Astrocyte of the cerebellum (primary cell): ENCODE data around the gene NDRG4.

ENCODE experiments used
- DNase-seq: peaks from one replicate; pipeline ENCODE4 v3.0.0-alpha.2; 2011; ENCODE audit warnings: low read depth
- H3K4me3 ChIP-seq: 2 replicates; pipeline ENCODE4 v1.5.1; 2011; ENCODE audit warnings: mild to moderate bottlenecking, low read depth, low read length, moderate library complexity
- in situ Hi-C: cut with HindIII; loops from 2 replicates; pipeline ENCODE4 v1.10.0; 2017; ENCODE audit warnings: low sequenced_read_pairs
- TF ChIP-seq, protein P1 (sequence below): IDR thresholded peaks from 2 replicates; pipeline ENCODE4 v1.5.1; 2012; ENCODE audit warnings: low read length, low read depth, moderate library complexity, mild to moderate bottlenecking; ENCODE audit errors: missing control alignments

The NDRG4 gene

DNA sequence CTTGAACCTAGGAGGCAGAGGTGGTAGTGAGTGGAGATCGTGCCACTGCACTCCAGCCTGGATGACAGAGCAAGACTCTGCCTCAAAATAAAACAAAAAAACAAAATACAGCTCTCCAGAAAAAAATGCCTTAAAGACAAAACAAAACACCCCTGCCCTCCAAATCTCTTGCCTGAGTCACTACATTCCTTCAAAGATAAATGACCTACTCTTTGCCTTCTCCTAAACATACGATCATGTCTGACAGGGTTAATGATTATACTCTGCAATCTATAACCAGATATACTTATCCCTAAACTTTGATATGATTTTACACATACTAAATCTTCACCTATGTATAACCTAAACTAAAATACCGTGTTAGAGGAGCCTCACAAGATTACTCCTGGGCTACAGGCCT, 13.9 kb downstream of the NDRG4 start:
- TF ChIP-seq, protein P1, sequence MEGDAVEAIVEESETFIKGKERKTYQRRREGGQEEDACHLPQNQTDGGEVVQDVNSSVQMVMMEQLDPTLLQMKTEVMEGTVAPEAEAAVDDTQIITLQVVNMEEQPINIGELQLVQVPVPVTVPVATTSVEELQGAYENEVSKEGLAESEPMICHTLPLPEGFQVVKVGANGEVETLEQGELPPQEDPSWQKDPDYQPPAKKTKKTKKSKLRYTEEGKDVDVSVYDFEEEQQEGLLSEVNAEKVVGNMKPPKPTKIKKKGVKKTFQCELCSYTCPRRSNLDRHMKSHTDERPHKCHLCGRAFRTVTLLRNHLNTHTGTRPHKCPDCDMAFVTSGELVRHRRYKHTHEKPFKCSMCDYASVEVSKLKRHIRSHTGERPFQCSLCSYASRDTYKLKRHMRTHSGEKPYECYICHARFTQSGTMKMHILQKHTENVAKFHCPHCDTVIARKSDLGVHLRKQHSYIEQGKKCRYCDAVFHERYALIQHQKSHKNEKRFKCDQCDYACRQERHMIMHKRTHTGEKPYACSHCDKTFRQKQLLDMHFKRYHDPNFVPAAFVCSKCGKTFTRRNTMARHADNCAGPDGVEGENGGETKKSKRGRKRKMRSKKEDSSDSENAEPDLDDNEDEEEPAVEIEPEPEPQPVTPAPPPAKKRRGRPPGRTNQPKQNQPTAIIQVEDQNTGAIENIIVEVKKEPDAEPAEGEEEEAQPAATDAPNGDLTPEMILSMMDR, result no peak
- H3K4me3 ChIP-seq, result no peak overlapping the region
- in situ Hi-C loops, result no loop called here
- no peak for DNase-seq

DNA sequence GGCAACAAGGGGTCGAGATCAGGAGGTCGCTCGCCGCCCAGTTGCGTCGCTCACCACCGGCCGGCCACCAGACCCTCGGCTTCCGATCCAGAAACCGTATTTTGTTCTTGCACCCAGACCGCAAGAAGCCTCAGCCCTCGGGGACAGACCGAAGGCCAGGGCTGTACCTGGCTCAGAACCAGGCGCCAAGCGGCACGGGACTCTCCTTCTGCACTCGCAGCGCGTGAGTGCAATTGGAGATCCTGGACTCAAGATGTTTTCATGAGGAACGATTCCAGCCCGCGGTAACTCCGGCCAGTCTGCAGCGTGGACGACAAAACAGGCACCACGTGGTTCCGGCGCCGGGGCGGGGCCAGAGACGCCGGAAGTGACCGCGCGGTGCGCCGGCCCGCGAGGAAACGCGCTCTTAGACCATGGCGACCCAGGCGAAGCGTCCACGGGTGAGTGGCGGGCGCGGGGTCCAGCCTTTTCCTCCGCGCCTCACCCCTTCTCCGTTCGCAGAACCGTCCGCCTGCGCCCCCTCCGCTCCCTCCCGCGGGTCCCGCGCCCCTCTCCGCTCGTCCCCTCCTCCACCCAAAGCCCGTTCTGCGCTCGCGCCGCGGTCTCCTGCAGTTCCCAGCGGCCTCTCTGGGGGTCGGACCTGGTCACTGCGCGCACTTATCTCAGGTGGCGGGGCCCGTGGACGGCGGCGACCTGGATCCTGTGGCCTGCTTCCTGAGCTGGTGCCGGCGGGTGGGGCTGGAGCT, 15.4 kb downstream of the NDRG4 start, which contains the start of gene SETD6:
Gene SETD6 (plus strand): TSS at position 393 of the 746 bp plus-strand sequence. CDS start 21 bp downstream, at position 414.
- DNase-seq, result peak; percentile 76
- H3K4me3 ChIP-seq, result peak within 1 kb of the TSS; percentile 78
- in situ Hi-C loops, result no loop called here
- TF ChIP-seq, protein P1, result no peak

DNA sequence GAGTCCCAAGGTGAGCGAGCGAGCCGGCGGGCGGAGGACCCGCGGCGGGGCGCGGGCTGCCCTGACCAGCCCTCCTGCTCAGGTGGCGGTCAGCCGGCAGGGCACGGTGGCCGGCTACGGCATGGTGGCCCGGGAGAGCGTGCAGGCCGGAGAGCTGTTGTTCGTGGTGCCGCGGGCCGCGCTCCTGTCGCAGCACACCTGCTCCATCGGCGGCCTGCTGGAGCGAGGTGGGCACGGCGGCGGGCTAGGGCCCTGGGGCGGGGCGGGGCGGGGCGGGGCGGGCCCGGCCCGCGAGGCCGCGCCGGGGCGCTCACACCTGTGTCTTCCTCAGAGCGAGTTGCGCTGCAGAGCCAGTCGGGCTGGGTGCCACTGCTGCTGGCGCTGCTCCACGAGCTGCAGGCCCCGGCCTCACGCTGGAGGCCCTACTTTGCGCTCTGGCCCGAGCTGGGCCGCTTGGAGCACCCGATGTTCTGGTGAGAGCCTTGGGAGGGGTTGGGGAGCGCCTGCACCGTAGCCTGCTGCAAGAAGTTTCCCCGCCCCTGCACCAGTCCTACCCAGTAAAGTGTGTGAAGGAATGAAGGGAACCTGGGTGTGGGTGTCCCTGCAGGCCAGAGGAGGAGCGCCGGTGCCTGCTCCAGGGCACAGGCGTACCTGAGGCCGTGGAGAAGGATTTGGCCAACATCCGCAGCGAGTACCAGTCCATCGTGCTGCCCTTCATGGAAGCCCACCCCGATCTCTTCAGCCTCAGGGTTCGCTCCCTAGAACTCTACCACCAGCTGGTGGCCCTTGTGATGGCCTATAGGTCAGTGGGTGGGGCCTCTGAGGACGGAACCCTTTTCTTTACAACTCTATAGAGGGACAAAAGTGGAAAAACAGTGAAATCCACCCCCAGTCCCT, 16.2 kb downstream of the NDRG4 start:
- peak overlapping the region; percentile 78 for H3K4me3 ChIP-seq
- no peak for DNase-seq
- in situ Hi-C loops, result no loop called here
- TF ChIP-seq, protein P1, result no peak

DNA sequence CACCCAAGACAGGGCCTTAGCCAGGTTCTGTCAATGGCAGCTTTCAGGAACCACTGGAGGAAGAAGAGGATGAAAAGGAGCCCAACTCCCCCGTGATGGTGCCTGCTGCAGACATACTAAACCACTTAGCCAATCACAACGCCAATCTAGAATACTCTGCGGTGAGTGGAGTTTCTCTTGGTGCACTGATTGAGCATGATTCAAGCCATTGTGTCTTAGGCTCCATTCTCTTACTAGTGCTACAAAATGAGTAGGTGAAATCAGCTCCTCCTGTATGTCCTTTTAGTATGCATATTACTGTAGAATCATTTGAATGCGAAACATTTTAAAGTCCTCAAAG, 16.8 kb downstream of the NDRG4 start:
- TF ChIP-seq, protein P1, result no peak
- DNase-seq, result no peak
- H3K4me3 ChIP-seq, result no peak overlapping the region
- in situ Hi-C loops, result no loop called here

DNA sequence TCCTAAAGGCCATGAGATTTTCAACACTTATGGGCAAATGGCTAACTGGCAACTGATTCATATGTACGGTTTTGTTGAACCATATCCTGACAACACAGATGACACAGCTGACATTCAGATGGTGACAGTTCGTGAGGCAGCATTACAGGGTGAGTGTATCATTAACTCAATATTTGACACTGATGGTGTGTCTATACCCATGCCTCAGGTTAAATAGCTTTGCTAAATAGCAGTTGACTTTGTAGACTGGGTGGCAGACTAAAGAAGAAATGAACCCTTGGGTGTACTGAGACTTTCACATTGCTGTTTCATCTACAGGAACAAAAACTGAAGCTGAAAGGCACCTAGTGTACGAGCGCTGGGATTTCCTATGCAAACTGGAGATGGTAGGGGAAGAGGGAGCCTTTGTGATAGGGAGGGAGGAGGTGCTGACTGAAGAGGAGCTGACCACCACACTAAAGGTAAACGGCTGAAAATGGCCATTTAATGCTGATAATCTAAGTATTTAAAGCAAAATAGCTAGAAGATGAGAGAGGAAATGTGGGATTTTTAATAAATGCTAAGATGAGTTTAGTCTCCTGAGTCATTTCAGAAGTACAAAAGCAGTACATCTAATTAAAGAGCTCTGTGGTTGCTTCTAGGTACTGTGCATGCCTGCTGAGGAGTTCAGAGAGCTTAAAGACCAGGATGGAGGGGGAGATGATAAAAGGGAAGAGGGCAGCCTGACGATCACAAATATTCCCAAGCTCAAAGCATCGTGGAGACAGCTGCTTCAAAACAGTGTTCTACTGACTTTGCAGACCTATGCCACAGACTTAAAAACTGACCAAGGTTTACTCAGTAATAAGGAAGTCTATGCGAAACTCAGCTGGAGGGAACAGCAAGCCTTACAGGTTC, 18.4 kb downstream of the NDRG4 start:
- TF ChIP-seq, protein P1, result no peak
- no peak overlapping the region for H3K4me3 ChIP-seq
- no peak for DNase-seq
- in situ Hi-C loops, result no loop called here

DNA sequence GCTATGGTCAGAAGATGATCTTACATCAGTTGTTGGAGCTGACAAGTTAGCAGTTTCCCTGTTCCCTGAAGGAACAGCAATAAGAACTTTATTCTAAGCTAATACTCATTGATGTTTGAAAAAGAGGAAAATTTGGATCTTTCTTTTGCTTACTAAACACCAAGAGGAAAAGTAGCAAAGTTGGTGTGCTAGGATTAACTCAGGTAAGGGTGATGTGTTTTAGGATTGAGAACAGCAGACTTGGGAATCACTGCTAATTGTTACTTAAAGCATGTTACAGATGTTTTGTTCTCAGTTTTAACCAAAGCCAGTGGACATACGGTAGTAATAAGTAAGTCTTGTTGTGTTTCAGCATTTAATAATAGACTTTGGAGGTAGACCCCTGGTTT, 19.0 kb downstream of the NDRG4 start:
- no peak for DNase-seq
- TF ChIP-seq, protein P1, result no peak
- in situ Hi-C loops, result no loop called here
- H3K4me3 ChIP-seq, result no peak overlapping the region
